MCF 10A (cell line): ENCODE data around the gene PDHB. TPM values are rescaled to one million over a fixed set of nuclear protein-coding genes. Genes with fewer than 3 reads are reported as not detected.

ENCODE experiments used
- BruUV-seq: library from RNA; stranded (reverse); fragments of 400-500 nt; replicated peaks from 2 replicates; lab custom pipeline; 2021; lab: Mats Ljungman, UMichigan
- CTCF ChIA-PET: fragments of 300-600 bp; sonication (Branson Sonifier 250); formaldehyde crosslinking; extraction: SDS; loops from one replicate; lab custom pipeline; 2021; ENCODE audit warnings: antibody characterized with exemption, inconsistent platforms; lab: Yijun Ruan, JAX
- POLR2A ChIA-PET: fragments of 300-600, 350-650 bp; sonication (Branson Sonifier 250); formaldehyde crosslinking; extraction: SDS; loops from one replicate; lab custom pipeline; 2020; ENCODE audit warnings: antibody characterized with exemption, inconsistent platforms; lab: Yijun Ruan, JAX
- DNase-seq: peaks from one replicate; pipeline ENCODE4 v3.0.0-alpha.2; 2018; ENCODE audit not compliant: unreplicated experiment
- H3K27ac Mint-ChIP-seq: one replicate; pipeline ENCODE4 v1.8.0; 2022; ENCODE audit warnings: mild to moderate bottlenecking, low read depth, mixed read lengths; ENCODE audit not compliant: unreplicated experiment
- H3K27me3 Mint-ChIP-seq: one replicate; pipeline ENCODE4 v1.8.0; 2022; ENCODE audit warnings: mixed read lengths; ENCODE audit not compliant: insufficient read depth, unreplicated experiment
- H3K36me3 Mint-ChIP-seq: one replicate; pipeline ENCODE4 v1.8.0; 2022; ENCODE audit warnings: mild to moderate bottlenecking, moderate library complexity, mixed read lengths; ENCODE audit not compliant: insufficient read depth, unreplicated experiment
- H3K4me1 Mint-ChIP-seq: one replicate; pipeline ENCODE4 v1.8.0; 2022; ENCODE audit warnings: mixed read lengths; ENCODE audit not compliant: insufficient read depth, unreplicated experiment
- H3K4me3 Mint-ChIP-seq: one replicate; pipeline ENCODE4 v1.8.0; 2022; ENCODE audit warnings: mild to moderate bottlenecking, moderate library complexity, mixed read lengths; ENCODE audit not compliant: unreplicated experiment
- H3K9me3 Mint-ChIP-seq: one replicate; pipeline ENCODE4 v1.8.0; 2022; ENCODE audit warnings: mixed read lengths; ENCODE audit not compliant: unreplicated experiment
- intact Hi-C: fragments of 100-400 bp; cut with micrococcal nuclease; formaldehyde crosslinking; loops from 2 replicates; pipeline ENCODE4 v1.14.1; 2022
- total RNA-seq: library from RNA; stranded (reverse); gene quantifications from 2 replicates; pipeline ENCODE4 v1.2.3, GENCODE V29; 2022
- TF ChIP-seq, protein P1 (sequence below): fragments of 200-600 bp; IDR thresholded peaks from one replicate; pipeline ENCODE4 v1.8.0; 2022; ENCODE audit warnings: antibody characterized with exemption, mild to moderate bottlenecking; ENCODE audit not compliant: unreplicated experiment

Gene PDHB
- total RNA-seq, 1 experiment from 2014 or later = 62.2 TPM

DNA sequence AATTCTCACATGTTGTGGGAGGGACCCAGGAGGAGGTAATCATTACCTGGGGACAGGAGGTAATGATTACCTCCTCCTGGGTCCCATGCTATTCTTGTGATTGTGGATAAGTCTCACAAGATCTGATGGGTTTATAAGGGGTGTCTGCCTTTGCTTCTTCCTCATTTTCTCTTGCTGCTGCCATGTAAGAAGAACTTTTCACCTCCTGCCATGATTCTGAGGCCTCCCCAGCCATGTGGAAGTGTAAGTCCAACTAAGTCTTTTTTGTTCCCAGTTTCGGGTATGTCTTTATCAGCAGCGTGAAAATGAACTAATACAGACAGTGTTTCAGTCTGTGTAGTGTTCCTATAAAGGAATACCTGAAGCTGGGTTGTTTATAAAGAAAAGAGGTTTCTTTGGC, 45.1 kb upstream of the PDHB start:
- Mint-ChIP-seq H3K27ac (no peak overlapping the region), H3K9me3 (no peaks in the 10 kb centered on the region), H3K27me3 (no peaks in the 10 kb centered on the region), H3K4me1 (no peaks in the 10 kb centered on the region), H3K4me3 (no peak overlapping the region), H3K36me3 (no peaks in the 10 kb centered on the region)
- TF ChIP-seq, protein P1, sequence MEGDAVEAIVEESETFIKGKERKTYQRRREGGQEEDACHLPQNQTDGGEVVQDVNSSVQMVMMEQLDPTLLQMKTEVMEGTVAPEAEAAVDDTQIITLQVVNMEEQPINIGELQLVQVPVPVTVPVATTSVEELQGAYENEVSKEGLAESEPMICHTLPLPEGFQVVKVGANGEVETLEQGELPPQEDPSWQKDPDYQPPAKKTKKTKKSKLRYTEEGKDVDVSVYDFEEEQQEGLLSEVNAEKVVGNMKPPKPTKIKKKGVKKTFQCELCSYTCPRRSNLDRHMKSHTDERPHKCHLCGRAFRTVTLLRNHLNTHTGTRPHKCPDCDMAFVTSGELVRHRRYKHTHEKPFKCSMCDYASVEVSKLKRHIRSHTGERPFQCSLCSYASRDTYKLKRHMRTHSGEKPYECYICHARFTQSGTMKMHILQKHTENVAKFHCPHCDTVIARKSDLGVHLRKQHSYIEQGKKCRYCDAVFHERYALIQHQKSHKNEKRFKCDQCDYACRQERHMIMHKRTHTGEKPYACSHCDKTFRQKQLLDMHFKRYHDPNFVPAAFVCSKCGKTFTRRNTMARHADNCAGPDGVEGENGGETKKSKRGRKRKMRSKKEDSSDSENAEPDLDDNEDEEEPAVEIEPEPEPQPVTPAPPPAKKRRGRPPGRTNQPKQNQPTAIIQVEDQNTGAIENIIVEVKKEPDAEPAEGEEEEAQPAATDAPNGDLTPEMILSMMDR = no peak
- intact Hi-C loops = no loop called here
- CTCF ChIA-PET = no interaction called here
- no peak for DNase-seq
- POLR2A ChIA-PET = no interaction called here
- BruUV-seq = no TSS peak

DNA sequence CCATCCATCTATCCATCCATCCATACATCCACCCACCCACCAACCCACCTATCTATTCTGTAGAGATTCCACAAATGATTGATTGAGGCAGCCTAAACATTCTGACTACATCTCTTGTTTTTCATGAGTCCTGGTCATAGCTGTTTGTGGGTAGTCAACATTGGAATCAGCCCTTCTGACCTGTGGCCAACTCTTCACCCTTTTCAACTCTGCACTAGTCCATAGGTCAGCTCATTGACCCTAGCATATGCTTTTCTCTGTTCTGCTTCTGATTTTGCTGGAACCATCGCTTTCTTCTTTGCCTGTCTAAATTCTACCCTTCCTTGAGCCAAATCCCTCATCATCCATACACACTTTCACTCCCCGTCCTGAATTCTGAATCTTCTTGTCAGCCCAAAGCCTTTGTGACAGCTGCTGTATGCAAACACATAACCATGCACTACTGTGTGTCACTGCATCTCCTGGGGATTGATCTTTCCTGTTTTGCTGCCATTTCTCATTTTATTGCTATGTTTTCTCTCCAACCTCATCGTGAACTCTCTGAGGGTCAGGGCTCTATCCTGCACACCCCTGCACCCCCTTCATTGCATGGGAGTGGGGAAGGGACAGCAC, 41.4 kb upstream of the PDHB start:
- TF ChIP-seq, protein P1 = no peak
- no TSS peak for BruUV-seq
- no peaks in the 10 kb centered on the region for H3K36me3 Mint-ChIP-seq
- POLR2A ChIA-PET = interaction anchor here (1.4 kb wide), 1 partner anchor 12 kb away, joined by 6 read pairs; no protein-coding TSS in a partner anchor
- H3K4me3 Mint-ChIP-seq = no peak overlapping the region
- no peaks in the 10 kb centered on the region for H3K9me3 Mint-ChIP-seq
- H3K27me3 Mint-ChIP-seq = no peaks in the 10 kb centered on the region
- H3K27ac Mint-ChIP-seq = no peak overlapping the region
- intact Hi-C loops = no loop called here
- peaks cover 13% of the 10 kb centered on the region for H3K4me1 Mint-ChIP-seq
- DNase-seq = no peak
- CTCF ChIA-PET = interaction anchor here (1.9 kb wide), 1 partner anchor 16 kb away, joined by 10 read pairs; the partner anchor contains the start of gene KCTD6

DNA sequence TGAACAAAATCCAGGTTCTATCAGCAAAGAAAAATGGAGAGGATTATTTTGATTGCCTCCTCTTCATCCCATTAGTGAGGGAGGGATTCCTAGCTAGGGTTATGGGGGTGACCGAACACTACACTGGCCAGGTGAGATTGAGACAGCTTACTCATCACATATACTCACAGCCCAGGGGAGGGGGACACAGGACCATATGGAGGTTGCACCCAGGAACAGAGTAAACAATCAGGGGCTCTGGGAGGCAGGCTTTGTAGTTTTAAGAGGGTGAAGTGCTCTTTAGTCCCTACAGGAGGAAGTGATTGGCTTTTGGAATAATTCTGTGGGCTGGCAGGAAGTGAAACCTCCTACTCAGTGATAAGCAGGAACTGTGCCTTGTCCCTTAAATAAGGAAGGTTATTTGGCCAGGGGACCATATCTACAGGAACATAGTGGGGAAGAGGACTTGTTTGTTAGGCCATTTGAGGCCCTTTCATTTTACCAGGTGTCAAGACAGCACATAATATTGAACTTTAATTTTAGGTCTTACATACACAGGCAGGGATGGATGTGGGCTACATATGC, 40.8 kb upstream of the PDHB start:
- Mint-ChIP-seq H3K9me3 (no peaks in the 10 kb centered on the region), H3K4me1 (peaks cover 13% of the 10 kb centered on the region), H3K36me3 (no peaks in the 10 kb centered on the region), H3K27me3 (no peaks in the 10 kb centered on the region), H3K4me3 (no peak overlapping the region), H3K27ac (peak overlapping the region; percentile 27)
- DNase-seq = no peak
- BruUV-seq = no TSS peak
- TF ChIP-seq, protein P1 = no peak
- POLR2A ChIA-PET = interaction anchor here (1.4 kb wide), 1 partner anchor 12 kb away, joined by 6 read pairs; no protein-coding TSS in a partner anchor
- intact Hi-C loops = no loop called here
- CTCF ChIA-PET = interaction anchor here (6.7 kb wide), 1 partner anchor 18 kb away, joined by 60 read pairs; the partner anchor contains the start of gene KCTD6

DNA sequence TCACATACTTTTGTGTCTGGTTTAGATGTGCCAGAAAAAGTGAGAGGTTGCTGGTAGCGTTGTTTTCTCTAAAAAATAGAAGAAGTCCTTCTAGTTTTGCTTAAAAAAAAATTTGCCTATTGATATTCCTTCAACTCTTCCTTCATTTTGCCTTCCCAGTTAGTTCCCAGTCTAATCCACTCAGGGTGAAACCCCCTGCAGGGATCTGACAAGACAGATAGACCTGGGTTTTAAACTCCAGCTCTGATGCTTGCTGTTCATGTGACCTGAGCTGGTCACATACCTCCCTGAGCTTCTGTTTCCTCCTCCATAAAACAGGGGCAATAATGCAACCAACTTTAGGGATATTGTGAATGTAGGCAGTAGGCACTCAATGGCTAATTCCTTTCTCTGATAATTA, 39.6 kb upstream of the PDHB start:
- no peak for DNase-seq
- intact Hi-C loops = no loop called here
- POLR2A ChIA-PET = interaction anchor here (2.5 to 3.5 kb wide), 2 partner anchors 8 to 14 kb away, joined by 9 to 33 read pairs; no protein-coding TSS in a partner anchor
- TF ChIP-seq, protein P1 = no peak
- Mint-ChIP-seq H3K9me3 (no peaks in the 10 kb centered on the region), H3K27me3 (no peaks in the 10 kb centered on the region), H3K4me1 (peaks cover 13% of the 10 kb centered on the region), H3K27ac (peak overlapping the region; percentile 82), H3K36me3 (no peaks in the 10 kb centered on the region), H3K4me3 (no peak overlapping the region)
- BruUV-seq = no TSS peak
- CTCF ChIA-PET = interaction anchor here (0.6 to 6.7 kb wide), 6 partner anchors 10 to 387 kb away, joined by 3 to 60 read pairs (median 6); partner anchors contain the start of gene KCTD6
